H1 (cell line): Measurements from ENCODE around the gene HADHA. TPM values are rescaled to one million over a fixed set of nuclear protein-coding genes. Genes with fewer than 3 reads are reported as not detected.

ENCODE experiments used
- CTCF ChIA-PET: fragments of 300-600 bp; sonication (Branson Sonifier 250); formaldehyde crosslinking; loops from one replicate; lab custom pipeline; 2021; ENCODE audit not compliant: partially characterized antibody; lab: Charles Lee
- POLR2A ChIA-PET: fragments of 300-600 bp; sonication (Branson Sonifier 250); formaldehyde crosslinking; loops from one replicate; lab custom pipeline; 2021; ENCODE audit warnings: inconsistent platforms; ENCODE audit not compliant: partially characterized antibody; lab: Charles Lee
- DNase-seq, 2 experiments: peaks; one replicate each; pipeline versions ENCODE4 v3.0.0 to v3.0.0-alpha.2; 2010 to 2022; ENCODE audit warnings: low spot score in 2 of 2, low read depth in 1 of 2, mixed read lengths in 1 of 2
- FAIRE-seq: peaks from 2 replicates; lab custom pipeline; 2011; peaks lifted over from hg19 to GRCh38; lab: Jason Lieb, UNC
- H2AFZ ChIP-seq: 2 replicates; pipeline ENCODE4 v1.8.1; 2012; ENCODE audit warnings: low read length, inconsistent platforms
- H2AK5ac ChIP-seq: 2 replicates; pipeline ENCODE4 v1.6.1; 2013; ENCODE audit warnings: low read depth, low read length
- H2BK120ac ChIP-seq: replicated peaks from 2 replicates; pipeline ENCODE3; 2013; ENCODE audit warnings: low read depth, low read length, inconsistent platforms
- H2BK12ac ChIP-seq: 2 replicates; pipeline ENCODE4 v1.6.1; 2013; ENCODE audit warnings: low read depth, low read length
- H2BK15ac ChIP-seq: 2 replicates; pipeline ENCODE4 v1.6.1; 2013; ENCODE audit warnings: low read length
- H2BK20ac ChIP-seq: 2 replicates; pipeline ENCODE4 v1.6.1; 2013; ENCODE audit warnings: low read length
- H2BK5ac ChIP-seq: 2 replicates; pipeline ENCODE4 v1.6.1; 2013; ENCODE audit warnings: low read depth, low read length
- H3K14ac ChIP-seq: 2 replicates; pipeline ENCODE4 v1.6.1; 2013; ENCODE audit warnings: inconsistent platforms; ENCODE audit not compliant: insufficient read length
- H3K18ac ChIP-seq: 2 replicates; pipeline ENCODE4 v1.6.1; 2013; ENCODE audit warnings: low read length; ENCODE audit errors: extremely low read depth
- H3K23ac ChIP-seq: 2 replicates; pipeline ENCODE4 v1.6.1; 2013; ENCODE audit warnings: inconsistent platforms; ENCODE audit not compliant: insufficient read length
- H3K23me2 ChIP-seq: 2 replicates; pipeline ENCODE4 v1.6.1; 2013; ENCODE audit warnings: low read depth, low read length
- H3K27ac ChIP-seq: 2 replicates; pipeline ENCODE4 v1.6.1; 2011; ENCODE audit warnings: low read depth, low read length, inconsistent platforms
- H3K27me3 ChIP-seq, 4 experiments: replicated peaks in 1 of 4; 1 replicate in 1 of 4; 2 replicates in 3 of 4; pipeline versions ENCODE4 v1.6.1 to v1.8.1; 2011 to 2013; ENCODE audit warnings: low read length in 3 of 4, mild to moderate bottlenecking in 3 of 4, inconsistent platforms in 2 of 4, mixed read lengths in 2 of 4, moderate library complexity in 1 of 4; ENCODE audit not compliant: control insufficient read depth in 3 of 4, insufficient read depth in 3 of 4; ENCODE audit errors: extremely low read depth in 1 of 4
- H3K36me3 ChIP-seq, 4 experiments: 2 replicates each; pipeline versions ENCODE4 v1.6.1 to v1.8.1; 2011 to 2013; ENCODE audit warnings: mild to moderate bottlenecking in 4 of 4, low read length in 3 of 4, moderate library complexity in 2 of 4, control low read depth in 1 of 4, inconsistent platforms in 1 of 4; ENCODE audit not compliant: insufficient read depth in 4 of 4, control insufficient read depth in 2 of 4
- H3K4ac ChIP-seq: replicated peaks from 2 replicates; pipeline ENCODE3; 2013; ENCODE audit warnings: low read length, low read depth, mixed read lengths, inconsistent platforms; ENCODE audit not compliant: insufficient read length
- H3K4me1 ChIP-seq, 4 experiments: replicated peaks in 1 of 4; 1 replicate in 1 of 4; 2 replicates in 3 of 4; pipeline versions ENCODE4 v1.6.1 to v1.8.1; 2011 to 2013; ENCODE audit warnings: low read length in 3 of 4, inconsistent platforms in 2 of 4, mixed read lengths in 1 of 4; ENCODE audit not compliant: insufficient read depth in 4 of 4, control insufficient read depth in 3 of 4
- H3K4me2 ChIP-seq, 2 experiments: 2 replicates each; pipeline versions ENCODE4 v1.6.1 to v1.8.1; 2011 to 2013; ENCODE audit warnings: low read depth in 2 of 2, low read length in 2 of 2, control low read depth in 1 of 2, inconsistent platforms in 1 of 2, mild to moderate bottlenecking in 1 of 2; ENCODE audit not compliant: insufficient read depth in 1 of 2
- H3K4me3 ChIP-seq, 4 experiments: fragments of 200-600, 300-600 bp in 1 of 4; sonication (generic), shearing (Covaris generic), sonication (Bioruptor Twin) in 1 of 4; 2 replicates each; pipeline versions ENCODE4 v1.5.1 to v1.8.1; 2011 to 2016; ENCODE audit warnings: low read length in 4 of 4, low read depth in 3 of 4, control low read depth in 2 of 4, inconsistent platforms in 2 of 4, mild to moderate bottlenecking in 2 of 4, mixed read lengths in 1 of 4, moderate library complexity in 1 of 4; ENCODE audit not compliant: insufficient read depth in 2 of 4; ENCODE audit errors: extremely low read depth in 1 of 4
- H3K56ac ChIP-seq: replicated peaks from 2 replicates; pipeline ENCODE3; 2013; ENCODE audit warnings: low read depth, mild to moderate bottlenecking, mixed read lengths, low read length, inconsistent platforms; ENCODE audit not compliant: insufficient read length
- H3K79me1 ChIP-seq: 2 replicates; pipeline ENCODE4 v1.6.1; 2013; ENCODE audit warnings: low read depth, low read length, control low read depth
- H3K79me2 ChIP-seq, 2 experiments: 2 replicates each; pipeline versions ENCODE4 v1.6.1 to v1.8.1; 2012 to 2013; ENCODE audit warnings: low read length in 2 of 2, mild to moderate bottlenecking in 2 of 2, inconsistent platforms in 1 of 2; ENCODE audit not compliant: insufficient read depth in 2 of 2, control insufficient read depth in 1 of 2
- H3K9ac ChIP-seq, 4 experiments: replicated peaks in 1 of 4; 1 replicate in 1 of 4; 2 replicates in 3 of 4; pipeline versions ENCODE4 v1.6.1 to v1.8.1; 2011 to 2013; ENCODE audit warnings: low read depth in 3 of 4, low read length in 3 of 4, control low read depth in 2 of 4, mild to moderate bottlenecking in 2 of 4, moderate library complexity in 2 of 4, inconsistent platforms in 1 of 4; ENCODE audit errors: extremely low read depth in 1 of 4
- H3K9me3 ChIP-seq, 2 experiments: 2 replicates each; pipeline versions ENCODE4 v1.6.1 to v1.8.1; 2012 to 2013; ENCODE audit warnings: mild to moderate bottlenecking in 2 of 2, moderate library complexity in 2 of 2, control low read depth in 1 of 2, inconsistent platforms in 1 of 2, low read depth in 1 of 2, low read length in 1 of 2, mixed read lengths in 1 of 2; ENCODE audit not compliant: insufficient read depth in 2 of 2
- H4K20me1 ChIP-seq, 2 experiments: replicated peaks in 1 of 2; 2 replicates each; pipeline versions ENCODE3 to v1.8.1; 2011 to 2013; ENCODE audit warnings: inconsistent platforms in 2 of 2, low read length in 2 of 2, mild to moderate bottlenecking in 1 of 2; ENCODE audit not compliant: insufficient read depth in 2 of 2, control insufficient read depth in 1 of 2
- H4K5ac ChIP-seq: 2 replicates; pipeline ENCODE4 v1.6.1; 2013; ENCODE audit warnings: low read length, low read depth, mixed read lengths, inconsistent platforms; ENCODE audit not compliant: insufficient read length
- H4K8ac ChIP-seq: 2 replicates; pipeline ENCODE4 v1.8.0; 2013; ENCODE audit warnings: mild to moderate bottlenecking, moderate library complexity, low read length, inconsistent platforms; ENCODE audit not compliant: insufficient read depth; ENCODE audit errors: extremely low read depth
- H4K91ac ChIP-seq: replicated peaks from 2 replicates; pipeline ENCODE3; 2013; ENCODE audit warnings: low read length, mixed read lengths, inconsistent platforms; ENCODE audit not compliant: insufficient read length
- MAFK ChIP-seq: IDR thresholded peaks from 2 replicates; pipeline ENCODE4 v1.6.1; 2012; ENCODE audit warnings: low read depth, mild to moderate bottlenecking, improper control_type of control experiment, low read length
- RFX5 ChIP-seq: IDR thresholded peaks from 2 replicates; pipeline ENCODE4 v1.6.1; 2011; ENCODE audit warnings: low read depth, low read length, improper control_type of control experiment, borderline replicate concordance
- SRF ChIP-seq: IDR thresholded peaks from 2 replicates; pipeline ENCODE4 v1.6.1; 2011; ENCODE audit warnings: mild to moderate bottlenecking, low read depth, low read length, moderate library complexity
- polyA plus RNA-seq, 7 experiments: library from polyadenylated mRNA; depleted of rRNA in 3 of 7; stranded (reverse) in 5 of 7; unstranded in 2 of 7; fragments of >200 nt in 5 of 7; fragments of 200-250 nt in 2 of 7; gene quantifications; 1 replicate in 5 of 7; 2 replicates in 1 of 7; 4 replicates in 1 of 7; pipeline versions ENCODE4 v1.2.1 to v1.2.3, GENCODE V29; 2011 to 2013; ENCODE audit warnings: missing spikeins in 2 of 7, mixed read lengths in 2 of 7
- total RNA-seq: library from RNA; stranded (reverse); fragmentation: NEBNext Ultra II Directional; extraction: Animal tissue kit (Norgen Biotek cat#: 25700); gene quantifications from 2 replicates; pipeline ENCODE4 v1.2.1, GENCODE V29; 2021
- TF ChIP-seq, protein P1 (sequence below): IDR thresholded peaks from 2 replicates; pipeline ENCODE4 v1.6.1; 2012; ENCODE audit warnings: inconsistent platforms

The HADHA gene
- total and polyA plus RNA-seq, 2 of the 8 experiments (the other 6 are each of a cell fraction or from before 2014, with no cell fraction given), result 64.6 to 131 TPM

DNA sequence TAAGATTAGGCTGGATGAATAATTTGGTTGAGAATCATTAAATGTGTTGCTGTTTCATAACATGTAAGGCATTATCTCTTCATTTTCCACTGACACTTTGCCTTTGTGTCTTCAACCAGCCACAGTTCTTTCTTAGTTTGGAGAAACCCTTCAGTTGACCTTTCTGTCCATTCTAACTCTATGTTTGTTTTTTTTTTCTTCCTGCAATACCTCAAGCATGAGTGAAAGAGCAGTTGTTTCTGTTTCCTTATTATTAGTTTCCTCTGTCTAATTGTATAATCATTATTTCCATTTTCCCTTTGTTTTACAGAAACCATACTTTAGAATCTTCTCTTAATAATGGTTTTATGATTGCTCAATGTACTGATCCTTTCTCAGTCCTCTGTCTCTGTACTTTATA, 25.9 kb upstream of the HADHA start:
- CTCF ChIA-PET, result interaction anchor here (0.6 to 1.1 kb wide), 4 partner anchors 12 to 43 kb away, joined by 3 read pairs; no protein-coding TSS in a partner anchor
- Histone ChIP-seq H2BK12ac (no peak overlapping the region), H3K4me3 (no peak overlapping the region), H3K4me1 (no peaks in the 10 kb centered on the region), H3K4ac (no peak overlapping the region), H3K56ac (no peak overlapping the region), H3K79me1 (no peaks in the 10 kb centered on the region), H3K4me2 (no peak overlapping the region), H3K23me2 (no peaks in the 10 kb centered on the region), H4K91ac (no peak overlapping the region), H2BK5ac (no peak overlapping the region), H3K18ac (no peak overlapping the region), H3K27ac (no peak overlapping the region), H4K20me1 (peaks cover 0 to 2% of the 10 kb centered on the region in 2 experiments), H2AFZ (no peak overlapping the region), H3K36me3 (peaks cover 0 to 6% (median 3%) of the 10 kb centered on the region in 4 experiments; a peak in 4 of 8 replicates), H3K23ac (no peak overlapping the region), H4K8ac (no peak overlapping the region), H3K27me3 (peaks cover 0 to 1% (median 0%) of the 10 kb centered on the region in 4 experiments; a peak in 1 of 7 replicates), H2BK120ac (no peak overlapping the region), H4K5ac (no peak overlapping the region), H2AK5ac (no peak overlapping the region), H3K9ac (no peak overlapping the region), H3K14ac (no peak overlapping the region), H2BK20ac (no peak overlapping the region), H3K9me3 (no peaks in the 10 kb centered on the region), H2BK15ac (no peak overlapping the region), H3K79me2 (no peaks in the 10 kb centered on the region)
- FAIRE-seq (no peak), DNase-seq (no peak)
- POLR2A ChIA-PET, result interaction anchor here (1.0 to 2.0 kb wide), 4 partner anchors 9 to 34 kb away, joined by 3 to 4 read pairs (median 3); no protein-coding TSS in a partner anchor
- no peak for TF ChIP-seq RFX5
- TF ChIP-seq, protein P1, sequence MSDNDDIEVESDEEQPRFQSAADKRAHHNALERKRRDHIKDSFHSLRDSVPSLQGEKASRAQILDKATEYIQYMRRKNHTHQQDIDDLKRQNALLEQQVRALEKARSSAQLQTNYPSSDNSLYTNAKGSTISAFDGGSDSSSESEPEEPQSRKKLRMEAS, result no peak
- no peak for TF ChIP-seq SRF
- TF ChIP-seq MAFK, result no peak
